Stimulated activated CD4-positive, alpha-beta T cell treated with anti-CD3 and anti-CD28 coated beads, Interleukin-1b, Interleukin-23, amount 100 ng/mL, for 48 hours (primary cell): ENCODE measurements around the gene SFR1.
A peak's percentile ranks its signal among the peaks of the same experiment; 100 is the strongest.

ENCODE experiments used
- DNase-seq: peaks from one replicate; pipeline ENCODE4 v3.0.0-alpha.2; 2020

Gene SFR1

DNA sequence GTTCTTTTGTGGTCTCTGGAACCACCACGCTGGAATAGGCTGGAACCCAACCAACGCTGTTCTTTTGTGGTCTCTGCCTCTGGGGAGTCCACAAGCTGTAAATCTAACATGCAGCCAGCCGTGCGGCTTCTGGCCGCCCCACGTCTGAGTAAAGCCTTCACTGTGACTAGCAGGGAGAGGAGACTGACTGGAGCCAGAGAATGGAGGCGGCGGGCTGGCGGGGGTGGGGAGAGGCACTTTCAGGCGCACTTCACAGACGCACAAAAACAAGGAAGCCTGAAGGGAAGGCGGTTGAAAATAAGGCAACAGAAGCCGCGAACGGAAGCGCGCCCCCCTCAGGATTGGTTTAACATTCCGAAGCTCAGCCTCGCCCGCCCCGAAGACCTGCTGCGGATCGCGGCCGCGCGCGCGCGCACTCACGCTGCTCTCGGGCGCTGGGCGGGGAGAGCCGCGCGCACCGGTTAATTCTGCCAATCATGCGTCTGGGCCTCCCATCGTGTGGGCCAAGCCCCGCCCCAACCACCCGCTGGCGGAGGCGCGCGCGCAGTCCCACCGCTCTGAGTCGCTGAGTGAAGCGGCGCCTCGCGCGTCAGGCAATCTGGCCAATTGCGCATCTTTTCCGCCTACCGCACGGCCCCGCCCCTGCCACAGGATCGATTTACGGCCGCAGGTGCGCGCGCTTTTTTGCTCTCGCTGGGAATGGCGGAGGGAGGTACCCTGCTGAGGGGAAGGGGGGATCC lies at the start of gene SFR1:
Gene SFR1, plus strand, starts transcription at position 687 of the 740 bp plus-strand sequence. Its CDS starts 13 bp downstream, at position 700.
- peak; percentile 99 for DNase-seq

GRCh38 chr10:104072786-104073185 lies 49.2 kb upstream of the SFR1 start:
- no peak for DNase-seq

DNA sequence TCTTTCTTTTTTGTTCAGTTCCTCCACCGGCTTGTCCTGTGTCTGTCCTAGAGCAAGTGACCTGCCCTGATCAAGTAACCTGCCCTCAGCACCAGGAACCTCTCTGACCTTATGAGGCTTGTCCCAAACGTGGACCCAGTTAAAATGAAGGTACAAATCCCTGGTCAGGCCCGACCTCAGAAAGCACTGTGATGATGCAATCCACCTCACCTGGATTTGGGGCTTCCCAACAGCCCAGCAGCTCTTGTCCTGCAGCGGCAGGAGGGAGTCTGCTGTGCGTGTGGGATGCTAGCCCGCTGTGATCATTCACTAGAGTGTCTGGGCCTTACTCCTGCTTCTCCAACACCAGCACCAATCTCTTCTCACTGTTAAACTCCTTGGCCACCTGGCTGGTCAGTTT lies 47.5 kb upstream of the SFR1 start:
- no peak for DNase-seq

GRCh38 chr10:104076743-104077160 lies 45.2 kb upstream of the SFR1 start:
- DNase-seq = no peak

GRCh38 chr10:104077247-104077646 lies 44.7 kb upstream of the SFR1 start:
- DNase-seq = no peak

DNA sequence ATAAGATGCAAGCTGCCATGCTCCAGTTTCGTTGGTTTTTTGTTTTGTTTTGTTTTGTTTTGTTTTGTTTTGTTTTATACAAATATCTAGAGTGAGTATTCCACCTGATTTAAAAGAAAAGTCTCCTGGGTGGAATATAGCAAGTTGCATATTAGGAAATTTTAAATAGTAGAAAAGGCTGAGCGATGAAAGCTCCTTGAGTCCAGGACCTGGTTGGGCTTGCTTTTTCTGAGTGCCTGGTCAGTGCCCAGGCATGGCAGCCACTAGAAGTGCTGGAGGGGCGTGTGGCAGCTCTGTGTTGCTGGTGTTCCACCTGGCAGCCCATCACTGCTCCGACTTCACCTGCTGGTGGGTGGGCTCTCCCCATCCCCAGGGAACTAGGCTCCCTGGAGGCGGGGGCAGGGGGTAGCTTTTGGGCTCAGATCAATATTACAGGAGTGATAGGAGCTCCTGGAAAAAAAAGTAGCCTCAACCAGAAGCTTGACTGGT lies 44.3 kb upstream of the SFR1 start:
- DNase-seq = no peak

GRCh38 chr10:104080762-104081161 lies 41.2 kb upstream of the SFR1 start:
- DNase-seq = no peak

GRCh38 chr10:104081998-104082397 lies 40.0 kb upstream of the SFR1 start:
- DNase-seq = no peak

DNA sequence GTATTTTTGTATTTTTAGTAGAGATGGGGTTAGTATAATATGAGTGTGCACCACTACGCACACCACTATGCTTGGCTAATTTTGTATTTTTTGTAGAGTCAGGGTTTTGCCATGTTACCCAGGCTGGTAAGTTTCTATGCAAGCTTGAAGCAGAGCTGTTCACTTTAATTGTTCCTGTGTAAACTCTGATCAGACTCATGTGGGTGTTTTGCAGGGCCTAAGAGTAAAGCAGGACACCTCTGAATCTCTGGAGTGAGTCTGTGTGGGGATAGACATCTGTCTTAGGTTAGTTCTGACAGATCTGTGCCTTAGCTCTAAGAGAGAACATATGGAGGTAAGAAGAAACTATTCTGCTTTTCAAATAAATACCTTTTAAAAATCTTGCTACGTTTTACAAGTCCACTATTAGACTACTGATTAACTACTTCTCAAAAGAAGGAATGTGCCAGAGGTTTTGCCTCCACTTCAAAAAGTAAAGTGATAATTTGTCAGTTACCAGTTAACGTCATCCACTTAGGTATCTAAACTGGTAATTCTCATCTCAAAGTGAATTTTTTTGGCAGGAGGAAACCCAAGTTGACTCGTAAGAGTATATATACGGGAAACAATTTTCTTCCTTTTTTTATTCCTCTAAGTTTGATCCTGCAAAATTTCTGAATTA lies 37.4 kb upstream of the SFR1 start:
- DNase-seq = no peak

DNA sequence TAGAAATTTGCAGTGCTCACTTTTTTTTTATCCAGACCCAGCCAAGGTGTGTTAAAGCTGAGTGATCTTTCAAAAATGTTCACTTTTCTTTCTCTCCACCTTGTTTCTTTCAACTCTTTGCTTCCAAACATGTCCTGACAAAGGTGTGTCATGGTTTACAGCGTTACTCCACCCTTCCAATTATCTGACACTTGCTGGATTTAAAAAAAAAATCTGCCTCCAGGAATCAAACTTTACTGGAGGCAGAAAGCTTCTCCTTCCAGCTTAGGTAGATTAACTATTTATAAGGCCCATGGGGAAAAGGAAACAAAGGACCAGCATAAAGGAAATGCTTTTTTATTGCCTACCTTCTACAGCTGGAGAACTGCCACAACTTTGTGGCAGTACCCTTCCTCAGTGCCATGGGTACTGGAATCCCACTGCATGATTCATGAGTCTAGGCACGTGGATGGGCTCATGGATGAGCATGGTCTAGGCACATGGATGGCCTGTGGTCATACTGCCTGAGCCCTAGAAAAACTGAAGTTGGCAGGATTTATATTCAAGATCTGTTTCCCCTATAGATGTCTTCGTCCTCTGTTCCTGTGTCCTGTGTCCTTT lies 36.1 kb upstream of the SFR1 start, which contains the start of gene COL17A1:
Gene COL17A1, minus strand, starts transcription at position 80 of the 600 bp plus-strand sequence. CDS start 5,207 bp downstream, outside the sequence.
- no peak for DNase-seq

DNA sequence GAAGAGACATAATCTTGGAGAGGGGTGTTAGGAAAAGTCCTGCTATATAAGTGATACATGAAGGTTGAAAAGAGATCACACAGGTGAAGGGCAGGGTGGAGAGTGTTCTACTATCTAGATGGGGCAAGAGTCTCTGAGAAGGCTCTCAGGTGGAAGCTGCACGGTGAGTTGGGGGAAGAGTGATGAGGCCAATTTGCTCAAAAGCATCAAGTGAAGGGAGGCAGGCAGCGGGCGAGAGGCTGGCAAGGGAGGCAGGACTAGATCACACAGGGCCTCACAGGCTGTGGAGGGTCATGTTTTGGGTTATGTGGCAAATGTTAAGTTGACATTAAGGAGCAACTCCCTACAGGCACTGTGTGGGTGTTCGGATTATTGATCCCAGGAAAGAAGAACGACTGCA lies 33.7 kb upstream of the SFR1 start:
- no peak for DNase-seq

GRCh38 chr10:104089621-104090020 lies 32.4 kb upstream of the SFR1 start:
- no peak for DNase-seq

DNA sequence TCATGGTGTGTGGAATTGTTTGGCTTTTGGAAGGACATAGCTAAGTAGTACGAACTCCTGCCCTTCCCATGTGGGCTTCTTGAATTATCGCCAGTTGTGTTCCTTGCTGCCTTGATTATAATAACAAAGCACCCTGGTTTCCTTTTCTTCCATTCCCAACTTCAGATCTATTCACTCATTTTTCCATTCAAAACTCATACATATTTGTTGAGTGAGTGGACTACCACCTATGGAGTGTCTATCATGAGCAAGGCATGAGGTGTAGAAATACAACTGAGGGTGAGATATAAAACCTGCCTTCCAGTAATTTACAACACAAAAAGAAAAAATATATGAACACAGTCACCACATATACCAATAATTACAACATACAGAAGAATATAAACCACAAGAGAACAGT lies 31.4 kb upstream of the SFR1 start:
- DNase-seq = no peak

DNA sequence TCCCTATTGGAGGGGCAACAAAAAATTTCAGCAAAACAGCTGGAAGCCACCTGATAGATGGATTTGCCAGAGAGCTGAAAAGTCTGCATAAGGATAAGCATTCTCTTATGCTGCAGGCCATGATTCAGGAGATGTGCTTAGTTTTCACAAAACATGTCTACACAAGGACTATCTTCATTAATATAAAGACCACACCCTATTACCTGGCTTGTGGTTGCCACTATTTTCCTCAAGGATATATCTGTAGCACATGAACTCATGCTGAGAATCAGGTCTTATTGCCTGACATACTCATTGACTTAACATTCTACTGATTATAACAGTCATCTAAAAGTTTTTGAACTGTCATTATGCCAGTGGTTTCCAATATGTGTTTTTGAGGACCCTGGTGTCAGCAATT lies 29.2 kb upstream of the SFR1 start:
- DNase-seq = no peak

GRCh38 chr10:104096692-104097091 lies 25.3 kb upstream of the SFR1 start:
- DNase-seq = no peak

DNA sequence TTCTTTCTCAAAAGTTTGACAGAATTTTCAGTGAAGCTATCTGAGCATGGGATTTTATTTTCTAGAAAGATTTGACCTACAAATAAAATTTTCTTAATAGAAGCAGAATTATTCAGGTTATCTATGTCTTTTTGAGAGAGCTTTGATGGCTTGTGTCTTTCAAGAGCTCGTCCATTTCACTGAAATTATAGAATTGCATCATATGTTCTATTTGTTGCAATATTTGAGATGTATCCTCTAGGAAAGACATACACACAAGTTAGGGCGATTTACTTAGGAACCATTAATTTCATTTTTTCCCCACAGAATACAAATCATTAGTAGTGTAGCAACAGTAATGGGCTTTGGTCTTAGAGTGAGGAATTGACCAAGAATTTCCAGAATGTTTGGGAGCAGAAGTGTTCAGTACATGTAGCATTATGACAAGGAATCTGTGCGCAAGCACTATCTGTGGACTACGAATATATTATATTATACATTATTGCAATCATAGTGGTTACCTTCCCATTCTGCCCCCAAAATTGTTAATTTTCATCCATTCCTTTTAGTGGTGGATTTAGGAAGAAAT lies 23.5 kb upstream of the SFR1 start:
- no peak for DNase-seq

- no peak for DNase-seq
Measured at GRCh38 chr10:104099269-104099668, 22.7 kb upstream of the SFR1 start.

DNA sequence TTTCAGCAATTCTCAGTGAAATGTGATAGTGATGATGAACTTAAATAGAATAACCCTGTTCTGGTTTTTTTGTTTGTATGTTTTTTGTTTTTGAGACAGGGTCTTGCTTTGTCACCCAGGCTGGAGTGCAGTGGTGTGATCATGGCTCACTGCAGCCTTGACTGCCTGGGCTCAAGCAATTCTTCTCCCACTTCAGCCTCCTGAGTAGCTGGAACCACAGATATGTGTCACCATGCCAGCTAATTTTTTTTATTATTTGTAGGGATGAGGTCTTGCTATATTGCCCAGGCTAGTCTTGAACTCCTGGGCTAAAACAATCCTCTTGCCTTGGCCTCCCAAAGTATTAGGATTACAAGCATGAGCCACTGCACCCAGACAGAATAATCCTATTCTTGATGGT lies 22.0 kb upstream of the SFR1 start:
- DNase-seq = no peak

DNA sequence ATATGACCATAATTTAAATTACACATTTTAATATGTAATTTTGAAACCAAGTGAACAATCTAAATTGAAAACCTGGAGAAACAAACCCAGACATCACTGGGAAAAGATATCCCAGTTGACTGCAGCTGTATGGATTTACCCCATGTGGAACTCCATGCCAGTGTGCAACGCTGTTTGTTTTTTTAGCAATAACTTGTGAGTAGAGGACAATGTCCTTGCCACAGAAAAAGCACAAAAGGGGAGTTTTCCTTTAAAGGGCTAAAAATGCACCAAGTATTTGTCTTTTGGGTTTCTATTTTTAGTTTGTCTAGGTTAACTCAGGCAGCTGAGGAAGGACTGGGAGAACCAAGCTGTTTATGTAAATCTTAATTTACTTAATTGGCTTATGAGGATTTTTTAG lies 21.2 kb upstream of the SFR1 start:
- DNase-seq = no peak

DNA sequence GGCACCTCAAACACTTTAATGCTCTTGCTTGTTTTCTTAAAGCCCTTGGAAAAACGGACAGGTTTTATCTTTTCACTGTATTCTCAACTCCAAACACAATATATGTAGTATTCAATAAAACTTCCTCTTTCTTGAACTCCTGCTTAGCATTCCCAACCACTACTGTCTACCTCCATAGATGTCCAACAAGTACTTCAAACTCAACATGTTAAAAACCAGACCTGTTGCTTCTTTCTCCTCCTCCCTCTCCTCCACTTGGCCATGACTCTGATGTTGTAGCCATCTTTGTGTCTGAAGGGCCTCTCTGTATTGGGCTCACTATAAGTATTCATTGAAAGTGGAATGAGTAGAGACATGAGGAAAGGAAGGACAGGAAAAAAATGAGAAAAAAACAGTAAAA lies 20.1 kb upstream of the SFR1 start:
- DNase-seq = no peak

GRCh38 chr10:104103956-104104355 lies 18.0 kb upstream of the SFR1 start:
- no peak for DNase-seq

GRCh38 chr10:104104418-104104817 lies 17.6 kb upstream of the SFR1 start:
- DNase-seq = no peak

DNA sequence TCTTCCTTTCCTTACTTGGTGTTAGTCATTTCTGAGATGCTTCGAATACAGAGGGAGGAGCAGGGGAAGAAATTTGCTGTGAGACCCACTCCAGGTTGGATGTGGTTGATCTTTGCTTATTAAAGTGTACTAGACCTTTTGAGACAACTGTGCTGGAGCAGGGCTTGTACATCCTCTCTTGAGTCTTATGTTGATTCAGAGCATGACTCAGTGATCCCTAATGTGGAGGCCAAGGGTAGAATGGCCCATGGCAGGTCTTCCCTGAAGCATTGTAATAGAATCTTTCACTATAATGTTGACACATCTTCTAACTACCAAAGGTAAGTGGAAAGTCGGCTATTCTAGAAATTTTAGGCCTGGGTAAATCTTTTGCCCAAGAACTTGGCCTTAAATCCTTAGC lies 17.0 kb upstream of the SFR1 start:
- DNase-seq = no peak
